Measurements from ENCODE around the gene MAP3K20. TPM values are rescaled to one million over a fixed set of nuclear protein-coding genes. Genes with fewer than 3 reads are reported as not detected.

Gene MAP3K20
- total and polyA plus RNA-seq, 2 of the 8 experiments (the other 6 are each of a cell fraction or from before 2014, with no cell fraction given): 3.1 to 11.1 TPM

DNA sequence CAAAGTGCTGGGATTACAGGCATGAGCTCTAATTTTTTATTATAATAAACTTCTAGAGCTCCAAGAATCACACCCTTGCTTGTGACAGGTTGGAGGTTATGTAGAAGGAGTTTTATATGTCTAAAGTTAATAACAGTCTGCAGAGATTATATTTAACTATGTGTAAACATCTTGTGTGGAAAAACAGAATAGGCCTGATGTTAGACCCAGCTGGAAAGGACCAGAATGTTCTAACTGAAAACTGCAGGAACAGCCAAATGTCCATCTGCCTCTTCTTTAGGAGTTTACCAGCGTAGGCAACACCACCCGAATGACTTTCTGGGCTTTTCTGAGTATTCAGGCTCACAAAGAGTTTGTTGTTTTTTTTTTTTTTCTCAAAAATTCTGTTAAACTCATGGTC is 211.9 kb downstream of the MAP3K20 start:
- H4K20me1 ChIP-seq (replicated peaks in 1 of 2; ENCODE audit: control insufficient read depth in 1 of 2, insufficient read depth in 2 of 2, low read length in 2 of 2): no peaks in the 10 kb centered on the region
- no peak overlapping the region for H2BK5ac ChIP-seq (ENCODE audit: low read depth, low read length)
- no peaks in the 10 kb centered on the region for H3K4me1 ChIP-seq (replicated peaks in 1 of 4; ENCODE audit: control insufficient read depth in 3 of 4, insufficient read depth in 4 of 4, low read length in 3 of 4)
- no peak overlapping the region for H2AFZ ChIP-seq (ENCODE audit: low read length)
- no peak overlapping the region for H3K18ac ChIP-seq (ENCODE audit: extremely low read depth, low read length)
- WGBS, 2 experiments (ENCODE audit: extremely low coverage in 1 of 2, insufficient coverage in 1 of 2, insufficient read length in 1 of 2, insufficient replicate concordance in 2 of 2, low coverage in 1 of 2, low lambda C conversion rate in 2 of 2, missing lambda C conversion rate in 1 of 2): 97% methylated on average over 2 of the region's 2 CpGs; no CpG with 5 or more reads in 1 of the 2 experiments
- no peak overlapping the region for H2BK120ac ChIP-seq (replicated peaks; ENCODE audit: low read depth, low read length)
- H3K27ac ChIP-seq (ENCODE audit: low read depth, low read length): no peak overlapping the region
- no peaks in the 10 kb centered on the region for H3K23me2 ChIP-seq (ENCODE audit: low read depth, low read length)
- H3K14ac ChIP-seq (ENCODE audit: insufficient read length): no peak overlapping the region
- H3K79me1 ChIP-seq (ENCODE audit: low read depth, low read length): no peaks in the 10 kb centered on the region
- H2BK12ac ChIP-seq (ENCODE audit: low read depth, low read length): no peak overlapping the region
- no peak overlapping the region for H2AK5ac ChIP-seq (ENCODE audit: low read depth, low read length)
- H3K36me3 ChIP-seq (ENCODE audit: control insufficient read depth in 2 of 4, insufficient read depth in 4 of 4, low read length in 3 of 4): no peaks in the 10 kb centered on the region
- H4K8ac ChIP-seq (ENCODE audit: extremely low read depth, insufficient read depth, low read length): no peak overlapping the region
- CTCF ChIA-PET (ENCODE audit: partially characterized antibody): interaction anchor here (1.6 kb wide), 1 partner anchor 9 kb away, joined by 3 read pairs; no protein-coding TSS in a partner anchor
- no peak overlapping the region for H3K56ac ChIP-seq (replicated peaks; ENCODE audit: insufficient read length, low read depth, low read length)
- POLR2A ChIA-PET (ENCODE audit: partially characterized antibody): no interaction called here
- H3K79me2 ChIP-seq (ENCODE audit: control insufficient read depth in 1 of 2, insufficient read depth in 2 of 2, low read length in 2 of 2): no peaks in the 10 kb centered on the region
- H3K9ac ChIP-seq (replicated peaks in 1 of 4; ENCODE audit: extremely low read depth in 1 of 4, low read depth in 3 of 4, low read length in 3 of 4): no peak overlapping the region
- no peaks in the 10 kb centered on the region for H3K27me3 ChIP-seq (replicated peaks in 1 of 4; ENCODE audit: control insufficient read depth in 3 of 4, extremely low read depth in 1 of 4, insufficient read depth in 3 of 4, low read length in 3 of 4)
- DNase-seq (ENCODE audit: low read depth in 1 of 2, low spot score in 2 of 2) (no peak), FAIRE-seq (no peak)
- H3K9me3 ChIP-seq (ENCODE audit: insufficient read depth in 2 of 2, low read depth in 1 of 2, low read length in 1 of 2): peaks cover 6 to 19% of the 10 kb centered on the region in 2 experiments
- H3K4me2 ChIP-seq (ENCODE audit: insufficient read depth in 1 of 2, low read depth in 2 of 2, low read length in 2 of 2): no peak overlapping the region
- H3K23ac ChIP-seq (ENCODE audit: insufficient read length): no peak overlapping the region
- no peak overlapping the region for H2BK15ac ChIP-seq (ENCODE audit: low read length)
- no peak overlapping the region for H4K5ac ChIP-seq (ENCODE audit: insufficient read length, low read depth, low read length)
- no peak overlapping the region for H4K91ac ChIP-seq (replicated peaks; ENCODE audit: insufficient read length, low read length)
- no peak overlapping the region for H2BK20ac ChIP-seq (ENCODE audit: low read length)
- H3K4ac ChIP-seq (replicated peaks; ENCODE audit: insufficient read length, low read depth, low read length): no peak overlapping the region
- H3K4me3 ChIP-seq (ENCODE audit: extremely low read depth in 1 of 4, insufficient read depth in 2 of 4, low read depth in 3 of 4, low read length in 4 of 4): no peak overlapping the region
- no peak for TF ChIP-seq SP2 (IDR thresholded peaks at IDR 0.05; ENCODE audit: low read length)

Measured in H1 (cell line).